ENCODE results near the gene RHEB. TPM values are rescaled to one million over a fixed set of nuclear protein-coding genes. Genes with fewer than 3 reads are reported as not detected.

Gene RHEB
- total RNA-seq, 1 donor from 2014 or later = 119 TPM

DNA sequence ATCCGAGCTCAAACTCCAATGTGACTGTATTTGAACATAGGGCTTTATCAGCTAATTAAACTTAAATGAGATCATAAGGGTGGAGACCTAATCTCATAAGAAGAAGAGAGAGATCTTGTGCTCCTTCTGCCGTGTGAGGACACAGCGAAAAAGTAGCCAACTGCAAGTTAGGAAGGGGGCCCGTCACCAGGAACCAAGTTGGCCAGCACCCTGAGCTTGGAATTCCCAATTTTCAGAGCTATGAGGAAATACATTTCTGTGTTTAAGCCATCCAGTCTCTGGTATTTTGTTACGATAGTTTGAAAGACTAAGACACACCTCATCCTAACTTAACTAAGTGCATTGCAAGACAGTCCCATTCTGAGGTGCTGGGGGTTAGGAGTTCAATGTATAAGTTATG is 95.8 kb downstream of the RHEB start:
- no peak for DNase-seq (ENCODE audit: low spot score in 2 of 2)
- no peak for FAIRE-seq

DNA sequence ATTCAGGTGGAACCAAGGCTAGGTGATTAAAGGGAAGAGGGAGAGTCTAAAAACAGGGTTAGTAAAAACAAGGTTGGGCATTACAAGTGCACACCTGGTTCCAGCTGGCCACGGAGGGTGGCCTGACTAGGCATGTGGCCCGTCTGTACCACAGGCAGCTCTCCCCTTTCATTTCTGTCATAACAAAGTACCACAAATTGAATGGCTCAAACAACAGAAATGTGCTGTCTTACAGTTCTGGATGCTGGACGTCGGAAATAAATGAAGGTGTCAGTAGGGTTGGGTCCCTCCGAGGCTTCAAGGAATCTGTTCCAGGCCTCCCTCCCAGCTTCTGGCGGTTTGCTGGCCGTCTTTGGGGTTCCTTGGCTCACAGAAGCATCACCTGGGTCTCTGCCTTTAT is 96.5 kb downstream of the RHEB start:
- no peak for FAIRE-seq
- DNase-seq (ENCODE audit: low spot score in 2 of 2) = no peak

DNA sequence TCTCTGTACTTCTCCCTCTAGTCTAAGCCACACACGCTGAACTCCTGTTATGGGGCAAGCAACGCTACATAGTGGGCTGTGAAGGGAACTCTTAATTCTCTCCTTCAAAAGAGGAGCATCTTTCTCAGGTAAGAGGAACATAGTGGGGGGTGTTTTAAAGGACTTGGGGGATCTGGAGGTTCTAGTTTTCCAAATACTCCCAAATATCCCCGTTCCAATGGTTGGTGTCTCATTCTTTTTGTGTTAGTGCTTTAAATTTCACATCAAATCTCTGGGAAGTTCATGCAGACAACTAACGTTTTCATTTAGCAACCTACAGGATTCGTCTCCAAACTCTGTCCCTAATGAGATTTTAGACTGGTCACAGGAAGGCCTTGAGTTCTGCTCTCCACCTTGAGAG is 97.5 kb downstream of the RHEB start:
- DNase-seq (ENCODE audit: low spot score in 2 of 2) (no peak), FAIRE-seq (no peak)

- DNase-seq (ENCODE audit: low spot score in 2 of 2) = no peak
Measured at GRCh38 chr7:151420144-151420543, 99.6 kb downstream of the RHEB start.

DNA sequence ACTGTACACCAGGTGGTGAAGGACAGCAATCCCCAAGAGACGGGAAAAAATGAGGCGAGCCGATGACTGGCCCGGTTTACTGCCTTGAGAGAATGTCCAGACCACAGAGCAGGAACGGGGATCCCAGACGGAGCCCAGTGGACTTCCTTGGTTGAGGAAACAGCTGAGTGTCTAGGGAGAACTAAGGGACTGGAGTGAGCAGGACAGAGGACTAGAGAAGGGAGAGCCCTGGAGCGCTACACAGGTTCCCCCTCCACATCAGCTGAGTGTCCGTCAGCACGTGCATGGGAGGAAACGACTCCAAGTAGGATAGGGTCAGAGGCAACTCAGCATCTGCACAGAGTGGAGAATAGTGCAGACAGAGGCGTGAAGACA is 102.8 kb downstream of the RHEB start:
- no peak for DNase-seq (ENCODE audit: low spot score in 2 of 2)
- no peak for FAIRE-seq

More at GRCh38 chr7:151420144-151420543, 99.6 kb downstream of the RHEB start:
- no peak for FAIRE-seq

- no peak for DNase-seq (ENCODE audit: low spot score in 2 of 2)
- FAIRE-seq = no peak
Measured at GRCh38 chr7:151416112-151416940, 103.4 kb downstream of the RHEB start.

Small RNA genes lying within 50 kb of the gene (small RNA-seq; reads per million reads assigned to genes)
- not detected for gene MIR3907
- gene RN7SL76P = not detected

Other genes starting within 250 kb of the RHEB start
- 61.1 TPM for gene NUB1, start 178.1 kb downstream of the RHEB start, total RNA-seq
- 49.7 TPM for gene WDR86, start 109.9 kb downstream of the RHEB start, total RNA-seq
- gene CRYGN, start 79.8 kb downstream of the RHEB start, total RNA-seq = under 0.01 TPM